ENCODE data around the gene SH3RF2. TPM values are rescaled to one million over a fixed set of nuclear protein-coding genes. Genes with fewer than 3 reads are reported as not detected.
A peak's percentile ranks its signal among the peaks of the same experiment; 100 is the strongest.
"Not testable (repeated sequence)": the region's sequence is repeated elsewhere in the genome, so short reads cannot be mapped to it uniquely, and the experiment has no call there.

SH3RF2 gene, protein sequence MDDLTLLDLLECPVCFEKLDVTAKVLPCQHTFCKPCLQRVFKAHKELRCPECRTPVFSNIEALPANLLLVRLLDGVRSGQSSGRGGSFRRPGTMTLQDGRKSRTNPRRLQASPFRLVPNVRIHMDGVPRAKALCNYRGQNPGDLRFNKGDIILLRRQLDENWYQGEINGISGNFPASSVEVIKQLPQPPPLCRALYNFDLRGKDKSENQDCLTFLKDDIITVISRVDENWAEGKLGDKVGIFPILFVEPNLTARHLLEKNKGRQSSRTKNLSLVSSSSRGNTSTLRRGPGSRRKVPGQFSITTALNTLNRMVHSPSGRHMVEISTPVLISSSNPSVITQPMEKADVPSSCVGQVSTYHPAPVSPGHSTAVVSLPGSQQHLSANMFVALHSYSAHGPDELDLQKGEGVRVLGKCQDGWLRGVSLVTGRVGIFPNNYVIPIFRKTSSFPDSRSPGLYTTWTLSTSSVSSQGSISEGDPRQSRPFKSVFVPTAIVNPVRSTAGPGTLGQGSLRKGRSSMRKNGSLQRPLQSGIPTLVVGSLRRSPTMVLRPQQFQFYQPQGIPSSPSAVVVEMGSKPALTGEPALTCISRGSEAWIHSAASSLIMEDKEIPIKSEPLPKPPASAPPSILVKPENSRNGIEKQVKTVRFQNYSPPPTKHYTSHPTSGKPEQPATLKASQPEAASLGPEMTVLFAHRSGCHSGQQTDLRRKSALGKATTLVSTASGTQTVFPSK
- 10 to 100 TPM; 19.2 to 97.1 (median 39.1) TPM for total RNA-seq

DNA sequence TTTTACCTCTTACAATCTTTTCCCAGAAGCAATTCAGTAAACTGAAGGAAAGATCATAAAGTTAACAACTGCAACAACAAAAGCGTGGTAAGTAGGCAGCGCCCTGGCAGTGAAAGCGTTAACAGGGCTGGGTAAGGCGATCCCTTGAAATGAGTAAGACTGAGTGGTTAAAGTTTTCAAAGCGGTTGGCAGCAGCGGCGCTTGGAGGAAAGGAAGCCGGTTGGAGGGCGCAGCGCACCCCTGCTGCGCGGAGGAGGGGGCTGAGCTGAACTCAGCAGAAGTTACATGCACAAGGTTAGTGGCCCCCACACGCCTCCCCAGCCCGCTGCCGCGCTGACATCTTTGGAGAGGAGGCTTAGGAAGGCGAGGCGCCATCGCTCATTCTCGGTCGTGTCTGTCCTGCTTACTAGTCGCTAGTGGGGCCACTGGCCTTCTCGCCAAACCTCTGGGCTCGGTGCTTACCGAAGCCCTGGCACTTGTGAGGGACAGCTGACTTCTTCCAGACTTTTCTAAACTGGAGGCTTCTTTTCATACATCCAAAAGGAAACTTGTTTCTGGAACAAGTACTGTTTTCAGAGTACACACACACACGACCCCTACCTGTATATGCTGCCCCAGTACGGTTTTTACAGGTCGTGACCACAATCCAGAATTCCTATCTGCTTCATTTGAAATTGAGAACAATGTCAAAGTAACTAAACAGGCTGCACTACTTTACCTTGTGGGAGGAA, at the start of gene SH3RF2:
TSS of gene SH3RF2 (plus strand) at position 178 of the 731 bp plus-strand sequence. CDS start 1,351 bp downstream, outside the sequence.
- TF ChIP-seq CTCF (IDR thresholded peaks at IDR 0.05 in 4 of 5, conservative IDR thresholded peaks at IDR 0.05 in 1 of 5) (no peak), POLR2A (IDR thresholded peaks at IDR 0.05) (peak; percentile 59 to 78)
- in situ Hi-C loops (cut with MboI; ENCODE audit: low sequenced_read_pairs in 4 of 4) = no loop called here

DNA sequence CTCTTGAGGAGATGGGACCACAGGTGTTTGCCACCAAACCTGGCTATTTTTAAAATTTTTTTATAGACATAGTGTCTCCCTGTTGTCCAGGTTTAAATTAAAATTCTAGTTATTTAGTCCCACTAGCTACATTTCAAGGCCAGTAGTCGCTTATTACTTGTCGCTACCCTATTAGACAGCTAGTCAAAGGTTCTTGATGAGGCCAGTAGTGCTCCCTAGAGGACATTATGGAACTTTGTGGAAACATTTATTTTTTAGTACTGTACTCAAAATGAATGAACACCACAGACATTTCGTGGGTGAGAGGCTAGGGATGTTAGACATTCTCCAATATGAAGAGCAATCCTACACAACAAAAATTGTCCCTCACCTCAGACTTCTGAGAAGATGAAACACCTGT, 49.2 kb upstream of the SH3RF2 start:
- H3K4me1 ChIP-seq = no peaks in the 10 kb centered on the region
- ATAC-seq (no peak), DNase-seq (no peak)
- intact Hi-C loops (cut with DNase I; ENCODE audit: low total_unique reads) (no loop called here), in situ Hi-C loops (cut with MboI; ENCODE audit: low sequenced_read_pairs in 4 of 4) (no loop called here)
- no peaks in the 10 kb centered on the region for H3K27me3 ChIP-seq
- TF ChIP-seq CTCF (IDR thresholded peaks at IDR 0.05 in 4 of 5, conservative IDR thresholded peaks at IDR 0.05 in 1 of 5) (no peak), POLR2A (IDR thresholded peaks at IDR 0.05) (no peak)
- H3K4me3 ChIP-seq = no peak overlapping the region
- H3K9me3 ChIP-seq = no peaks in the 10 kb centered on the region
- H3K36me3 ChIP-seq = no peaks in the 10 kb centered on the region
- H3K27ac ChIP-seq = no peak overlapping the region

More for the DNA sequence above, at the start of gene SH3RF2:
- intact Hi-C loops (cut with DNase I; ENCODE audit: low total_unique reads) = loop anchor here (5.0 kb wide), 2 partner anchors 41 to 111 kb away; no protein-coding TSS in a partner anchor
- H3K36me3 ChIP-seq = no peaks in the 10 kb centered on the region
- ATAC-seq (peak; percentile 68 to 69), DNase-seq (peak; percentile 41 to 68)
- H3K4me3 ChIP-seq = peak within 1 kb of the TSS; percentile 57 to 60 (median 59)
- no peaks in the 10 kb centered on the region for H3K27me3 ChIP-seq
- H3K9me3 ChIP-seq = no peaks in the 10 kb centered on the region
- peak within 1 kb of the TSS; percentile 80 to 90 (median 84) for H3K27ac ChIP-seq
- H3K4me1 ChIP-seq = peaks cover 3 to 12% of the 10 kb centered on the region in 2 donors

DNA sequence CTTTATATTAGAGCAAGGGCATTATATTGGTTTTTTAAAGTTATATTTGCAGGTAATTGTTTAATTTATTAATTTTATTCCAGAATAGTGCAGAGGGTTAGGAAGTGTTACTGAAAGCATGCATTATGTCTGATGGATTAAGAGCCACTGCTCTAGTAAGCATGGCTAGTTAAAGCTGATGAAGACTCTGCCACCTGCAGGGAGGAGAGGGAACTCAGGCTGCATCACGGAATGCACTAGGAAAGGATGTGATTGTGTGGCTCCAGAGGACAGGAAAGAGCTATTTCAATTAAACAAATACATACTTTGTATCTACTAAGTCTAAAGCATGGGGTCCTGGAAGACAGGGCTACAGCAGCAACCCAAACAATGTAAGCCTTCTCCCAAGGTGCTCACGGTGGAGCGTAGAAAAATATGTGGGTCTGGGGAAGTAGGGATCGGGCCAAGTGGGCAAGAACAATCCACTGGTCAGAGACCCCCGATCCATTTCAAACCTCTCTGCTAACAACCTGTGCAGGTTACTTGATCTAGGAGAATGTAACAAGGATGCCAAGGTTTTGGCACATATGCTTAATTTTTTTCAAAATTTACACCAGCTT, 48.3 kb upstream of the SH3RF2 start:
- H3K36me3 ChIP-seq = no peaks in the 10 kb centered on the region
- no peaks in the 10 kb centered on the region for H3K27me3 ChIP-seq
- no peak overlapping the region for H3K4me3 ChIP-seq
- no peak for DNase-seq
- intact Hi-C loops (cut with DNase I; ENCODE audit: low total_unique reads) (no loop called here), in situ Hi-C loops (cut with MboI; ENCODE audit: low sequenced_read_pairs in 4 of 4) (no loop called here)
- TF ChIP-seq POLR2A (IDR thresholded peaks at IDR 0.05) (no peak), CTCF (IDR thresholded peaks at IDR 0.05 in 4 of 5, conservative IDR thresholded peaks at IDR 0.05 in 1 of 5) (peak in 1 of 5 experiments; percentile 45)
- H3K27ac ChIP-seq = no peak overlapping the region
- ATAC-seq = no peak
- no peaks in the 10 kb centered on the region for H3K9me3 ChIP-seq
- no peaks in the 10 kb centered on the region for H3K4me1 ChIP-seq

DNA sequence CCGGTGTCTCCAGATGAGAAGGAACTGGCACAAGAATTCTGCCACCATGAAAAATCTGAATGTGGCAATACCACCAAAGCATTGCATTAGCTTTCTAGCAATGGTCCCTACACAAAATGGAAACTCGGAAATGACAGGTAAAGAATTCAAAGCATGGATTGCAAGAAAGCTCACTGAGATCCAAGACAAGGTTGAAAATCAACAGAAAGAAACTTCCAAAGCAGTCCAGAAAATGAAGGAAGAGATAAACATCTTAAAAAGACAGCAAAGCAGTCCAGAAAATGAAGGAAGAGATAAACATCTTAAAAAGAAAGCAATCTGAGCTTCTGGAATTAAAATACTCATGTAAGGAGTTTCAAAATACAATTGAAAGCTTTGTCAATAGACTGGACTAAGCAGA, 46.8 kb upstream of the SH3RF2 start:
- TF ChIP-seq POLR2A (IDR thresholded peaks at IDR 0.05) = no peak
- no peak for TF ChIP-seq CTCF (IDR thresholded peaks at IDR 0.05 in 4 of 5, conservative IDR thresholded peaks at IDR 0.05 in 1 of 5)
- no peak overlapping the region for H3K27ac ChIP-seq
- no peaks in the 10 kb centered on the region for H3K36me3 ChIP-seq
- intact Hi-C loops (cut with DNase I; ENCODE audit: low total_unique reads) = no loop called here
- DNase-seq = no peak
- no peak overlapping the region for H3K4me3 ChIP-seq
- in situ Hi-C loops (cut with MboI; ENCODE audit: low sequenced_read_pairs in 4 of 4) = no loop called here
- no peak for ATAC-seq
- H3K4me1 ChIP-seq = no peaks in the 10 kb centered on the region
- no peaks in the 10 kb centered on the region for H3K9me3 ChIP-seq
- no peaks in the 10 kb centered on the region for H3K27me3 ChIP-seq

- H3K4me1 ChIP-seq; H3K9me3 ChIP-seq; DNase-seq; H3K4me3 ChIP-seq; H3K27me3 ChIP-seq; intact Hi-C loops (cut with DNase I; ENCODE audit: low total_unique reads); H3K27ac ChIP-seq; in situ Hi-C loops (cut with MboI; ENCODE audit: low sequenced_read_pairs in 4 of 4); ATAC-seq; H3K36me3 ChIP-seq: not testable (repeated sequence)
Observed at GRCh38 chr5:145891378-145891777, 45.0 kb upstream of the SH3RF2 start.
